Liver (tissue), 9 donors: Measurements from ENCODE around the gene FADS1. TPM values are rescaled to one million over a fixed set of nuclear protein-coding genes. Genes with fewer than 3 reads are reported as not detected.

Source experiments
- DNase-seq: peaks from one replicate; pipeline ENCODE4 v3.0.0-alpha.2; 2017; ENCODE audit warnings: low spot score
- H3K27ac ChIP-seq, 2 donors: one replicate each; pipeline ENCODE4 v1.7.0; 2013; ENCODE audit warnings: inconsistent platforms in 2 of 2, low read length in 2 of 2, control low read depth in 1 of 2, low read depth in 1 of 2, mild to moderate bottlenecking in 1 of 2
- H3K27me3 ChIP-seq, 4 donors: one replicate each; pipeline versions ENCODE4 v1.6.1 to v1.7.0; 2013; ENCODE audit warnings: low read length in 3 of 4, inconsistent platforms in 1 of 4, mild to moderate bottlenecking in 1 of 4, moderate library complexity in 1 of 4; ENCODE audit not compliant: control insufficient read depth in 4 of 4, insufficient read depth in 4 of 4
- H3K36me3 ChIP-seq, 4 donors: one replicate each; pipeline versions ENCODE4 v1.6.1 to v1.7.0; 2013; ENCODE audit warnings: low read length in 3 of 4, mild to moderate bottlenecking in 3 of 4, low read depth in 1 of 4, moderate library complexity in 1 of 4; ENCODE audit not compliant: control insufficient read depth in 4 of 4, insufficient read depth in 3 of 4
- H3K4me1 ChIP-seq, 4 donors: one replicate each; pipeline versions ENCODE4 v1.6.1 to v1.7.0; 2013; ENCODE audit warnings: low read length in 3 of 4, mild to moderate bottlenecking in 3 of 4, moderate library complexity in 1 of 4; ENCODE audit not compliant: control insufficient read depth in 4 of 4, insufficient read depth in 4 of 4
- H3K4me3 ChIP-seq, 3 donors: one replicate each; pipeline versions ENCODE4 v1.6.1 to v1.7.0; 2013; ENCODE audit warnings: low read length in 3 of 3, control low read depth in 1 of 3, low read depth in 1 of 3, mild to moderate bottlenecking in 1 of 3
- H3K9ac ChIP-seq, 2 donors: one replicate each; pipeline ENCODE4 v1.7.0; 2013; ENCODE audit warnings: low read length in 2 of 2, mild to moderate bottlenecking in 2 of 2, moderate library complexity in 2 of 2, control low read depth in 1 of 2, low read depth in 1 of 2
- H3K9me3 ChIP-seq, 4 donors: one replicate each; pipeline versions ENCODE4 v1.6.1 to v1.7.0; 2013; ENCODE audit warnings: low read length in 3 of 4; ENCODE audit not compliant: control insufficient read depth in 4 of 4
- EGR1 ChIP-seq, 2 donors: IDR thresholded peaks; 2 replicates each; pipeline ENCODE4 v1.6.1; 2016 to 2018; ENCODE audit warnings: antibody characterized with exemption in 2 of 2, low read depth in 2 of 2
- FOXA1 ChIP-seq: IDR thresholded peaks from 2 replicates; pipeline ENCODE4 v1.6.1; 2016; ENCODE audit warnings: antibody characterized with exemption
- FOXA2 ChIP-seq: IDR thresholded peaks from 2 replicates; pipeline ENCODE4 v1.6.1; 2016; ENCODE audit warnings: antibody characterized with exemption
- GABPA ChIP-seq, 2 donors: IDR thresholded peaks in 1 of 2; conservative IDR thresholded peaks in 1 of 2; 2 replicates each; pipeline ENCODE4 v1.6.1; 2016; ENCODE audit warnings: antibody characterized with exemption in 2 of 2, mild to moderate bottlenecking in 1 of 2, moderate library complexity in 1 of 2
- HNF4A ChIP-seq, 2 donors: conservative IDR thresholded peaks; 2 replicates each; pipeline ENCODE4 v1.6.1; 2016; ENCODE audit warnings: antibody characterized with exemption in 2 of 2, mild to moderate bottlenecking in 2 of 2
- HNF4G ChIP-seq: IDR thresholded peaks from 2 replicates; pipeline ENCODE4 v1.6.1; 2016; ENCODE audit warnings: antibody characterized with exemption
- JUND ChIP-seq, 2 donors: IDR thresholded peaks; 2 replicates each; pipeline ENCODE4 v1.6.1; 2016; ENCODE audit warnings: antibody characterized with exemption in 2 of 2
- NR2F2 ChIP-seq: IDR thresholded peaks from 2 replicates; pipeline ENCODE4 v1.6.1; 2016; ENCODE audit warnings: antibody characterized with exemption
- RAD21 ChIP-seq, 2 donors: IDR thresholded peaks; 2 replicates each; pipeline ENCODE4 v1.6.1; 2016; ENCODE audit warnings: antibody characterized with exemption in 2 of 2, mild to moderate bottlenecking in 2 of 2
- RXRA ChIP-seq, 2 donors: IDR thresholded peaks; 2 replicates each; pipeline ENCODE4 v1.6.1; 2017 to 2018; ENCODE audit warnings: antibody characterized with exemption in 2 of 2, mild to moderate bottlenecking in 1 of 2
- SP1 ChIP-seq: IDR thresholded peaks from 2 replicates; pipeline ENCODE4 v1.6.1; 2018; ENCODE audit warnings: antibody characterized with exemption, mild to moderate bottlenecking
- TAF1 ChIP-seq: conservative IDR thresholded peaks from 2 replicates; pipeline ENCODE4 v1.6.1; 2016; ENCODE audit warnings: antibody characterized with exemption, mild to moderate bottlenecking
- YY1 ChIP-seq: IDR thresholded peaks from 2 replicates; pipeline ENCODE4 v1.6.1; 2016; ENCODE audit warnings: antibody characterized with exemption, mild to moderate bottlenecking
- WGBS: extraction: QIAGEN DNeasy Blood & Tissue Kit; methylation state at CpG from one replicate; pipeline ENCODE4 v1.1.7; 2013; 5-methylcytosine and 5-hydroxymethylcytosine counted together
- polyA plus RNA-seq, 2 donors: library from polyadenylated mRNA; stranded (reverse) in 1 of 2; unstranded in 1 of 2; fragments of 200-250 nt in 1 of 2; fragments of >200 nt in 1 of 2; fragmentation: Nextera tagmentation in 1 of 2; extraction: Ambion mirVana in 1 of 2; gene quantifications; one replicate each; pipeline versions ENCODE4 v1.2.1 to v1.2.3, GENCODE V29; 2013 to 2015
- total RNA-seq, 2 donors: library from RNA; depleted of rRNA; stranded (reverse); fragments of >200 nt; gene quantifications; one replicate each; pipeline ENCODE4 v1.2.3, GENCODE V29; 2014
- TF ChIP-seq, protein P1 (sequence below): IDR thresholded peaks from 2 replicates; pipeline ENCODE4 v1.6.1; 2016; ENCODE audit warnings: antibody characterized with exemption
- TF ChIP-seq, protein P2 (sequence below): IDR thresholded peaks from 2 replicates; pipeline ENCODE4 v1.6.1; 2016; ENCODE audit warnings: antibody characterized with exemption
- TF ChIP-seq, protein P3 (sequence below): IDR thresholded peaks from 2 replicates; pipeline ENCODE4 v1.6.1; 2016; ENCODE audit warnings: antibody characterized with exemption
- TF ChIP-seq, protein P4 (sequence below): IDR thresholded peaks from 2 replicates; pipeline ENCODE4 v1.6.1; 2016; ENCODE audit warnings: antibody characterized with exemption, mild to moderate bottlenecking
- TF ChIP-seq, protein P5 (sequence below): fragments of 150-350 bp; IDR thresholded peaks from 2 replicates; pipeline ENCODE4 v1.5.1; 2017; ENCODE audit warnings: improper control_type of control experiment, low read depth, low read length; ENCODE audit not compliant: missing input control
- donor health status: healthy.
- donor health status: healthy.
- donor health status: healthy.
- donor health status: healthy.
- donor health status: healthy.

The FADS1 gene
- 100 to 1,000 TPM in 1 of 2 donors, 10 to 100 TPM in 1; 72.7 to 137 TPM for total RNA-seq
- polyA plus RNA-seq = 10 to 100 TPM; 16.8 to 44.8 TPM

DNA sequence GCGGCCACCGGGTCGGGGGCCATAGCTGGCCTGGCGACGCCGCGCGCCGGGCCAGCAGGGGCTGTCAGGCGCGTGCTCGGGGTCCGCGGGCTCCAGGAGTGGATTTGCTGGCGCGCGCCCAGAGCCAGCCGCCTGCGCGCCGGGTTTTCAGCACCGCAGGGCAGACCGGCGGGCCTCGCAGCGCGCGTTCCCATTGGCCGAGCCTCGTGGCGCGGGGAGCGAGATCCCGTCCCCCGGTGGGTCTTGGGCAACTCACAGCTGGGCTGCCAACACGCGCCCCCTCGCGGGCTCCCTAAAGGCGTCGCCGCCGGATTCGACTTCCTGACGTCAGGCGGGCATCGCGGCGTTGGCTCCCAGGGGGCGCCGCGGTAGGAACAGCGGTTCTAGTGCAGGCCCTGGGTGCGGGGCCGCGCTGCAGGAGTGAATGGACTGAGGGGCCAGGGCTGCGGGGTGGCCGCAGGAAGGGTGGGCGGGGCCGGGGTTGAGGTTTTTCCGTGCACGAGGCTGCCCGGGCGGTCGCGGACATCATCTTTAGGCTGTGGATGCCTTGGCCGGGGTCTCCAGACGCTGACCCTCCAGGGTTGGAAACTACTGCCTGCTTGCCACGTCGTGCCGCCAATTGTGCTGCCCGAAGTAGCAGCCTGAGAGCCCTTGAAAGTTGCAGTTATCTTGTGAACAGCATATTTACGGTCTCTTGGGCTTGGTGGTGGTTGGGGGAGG is at the start of gene FADS1:
FADS1 (minus strand) TSS at position 268 of the 720 bp plus-strand sequence; CDS start at position 194, 74 bp downstream.
- peaks cover 5 to 28% (median 14%) of the 10 kb centered on the region in 4 donors for H3K4me1 ChIP-seq
- TF ChIP-seq RAD21 (IDR thresholded peaks at IDR 0.05) = peak in 1 of 2 donors; percentile 60
- TF ChIP-seq HNF4G = no peak
- TF ChIP-seq, protein P1, sequence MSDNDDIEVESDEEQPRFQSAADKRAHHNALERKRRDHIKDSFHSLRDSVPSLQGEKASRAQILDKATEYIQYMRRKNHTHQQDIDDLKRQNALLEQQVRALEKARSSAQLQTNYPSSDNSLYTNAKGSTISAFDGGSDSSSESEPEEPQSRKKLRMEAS = no peak
- no peak for TF ChIP-seq TAF1
- TF ChIP-seq SP1 = peak; percentile 40
- TF ChIP-seq, protein P2, sequence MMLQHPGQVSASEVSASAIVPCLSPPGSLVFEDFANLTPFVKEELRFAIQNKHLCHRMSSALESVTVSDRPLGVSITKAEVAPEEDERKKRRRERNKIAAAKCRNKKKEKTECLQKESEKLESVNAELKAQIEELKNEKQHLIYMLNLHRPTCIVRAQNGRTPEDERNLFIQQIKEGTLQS = no peak
- no peak for TF ChIP-seq YY1
- TF ChIP-seq FOXA2 = no peak
- TF ChIP-seq, protein P3, sequence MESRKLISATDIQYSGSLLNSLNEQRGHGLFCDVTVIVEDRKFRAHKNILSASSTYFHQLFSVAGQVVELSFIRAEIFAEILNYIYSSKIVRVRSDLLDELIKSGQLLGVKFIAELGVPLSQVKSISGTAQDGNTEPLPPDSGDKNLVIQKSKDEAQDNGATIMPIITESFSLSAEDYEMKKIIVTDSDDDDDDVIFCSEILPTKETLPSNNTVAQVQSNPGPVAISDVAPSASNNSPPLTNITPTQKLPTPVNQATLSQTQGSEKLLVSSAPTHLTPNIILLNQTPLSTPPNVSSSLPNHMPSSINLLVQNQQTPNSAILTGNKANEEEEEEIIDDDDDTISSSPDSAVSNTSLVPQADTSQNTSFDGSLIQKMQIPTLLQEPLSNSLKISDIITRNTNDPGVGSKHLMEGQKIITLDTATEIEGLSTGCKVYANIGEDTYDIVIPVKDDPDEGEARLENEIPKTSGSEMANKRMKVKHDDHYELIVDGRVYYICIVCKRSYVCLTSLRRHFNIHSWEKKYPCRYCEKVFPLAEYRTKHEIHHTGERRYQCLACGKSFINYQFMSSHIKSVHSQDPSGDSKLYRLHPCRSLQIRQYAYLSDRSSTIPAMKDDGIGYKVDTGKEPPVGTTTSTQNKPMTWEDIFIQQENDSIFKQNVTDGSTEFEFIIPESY = peak; percentile 86
- TF ChIP-seq HNF4A (conservative IDR thresholded peaks at IDR 0.05) = no peak
- TF ChIP-seq, protein P4, sequence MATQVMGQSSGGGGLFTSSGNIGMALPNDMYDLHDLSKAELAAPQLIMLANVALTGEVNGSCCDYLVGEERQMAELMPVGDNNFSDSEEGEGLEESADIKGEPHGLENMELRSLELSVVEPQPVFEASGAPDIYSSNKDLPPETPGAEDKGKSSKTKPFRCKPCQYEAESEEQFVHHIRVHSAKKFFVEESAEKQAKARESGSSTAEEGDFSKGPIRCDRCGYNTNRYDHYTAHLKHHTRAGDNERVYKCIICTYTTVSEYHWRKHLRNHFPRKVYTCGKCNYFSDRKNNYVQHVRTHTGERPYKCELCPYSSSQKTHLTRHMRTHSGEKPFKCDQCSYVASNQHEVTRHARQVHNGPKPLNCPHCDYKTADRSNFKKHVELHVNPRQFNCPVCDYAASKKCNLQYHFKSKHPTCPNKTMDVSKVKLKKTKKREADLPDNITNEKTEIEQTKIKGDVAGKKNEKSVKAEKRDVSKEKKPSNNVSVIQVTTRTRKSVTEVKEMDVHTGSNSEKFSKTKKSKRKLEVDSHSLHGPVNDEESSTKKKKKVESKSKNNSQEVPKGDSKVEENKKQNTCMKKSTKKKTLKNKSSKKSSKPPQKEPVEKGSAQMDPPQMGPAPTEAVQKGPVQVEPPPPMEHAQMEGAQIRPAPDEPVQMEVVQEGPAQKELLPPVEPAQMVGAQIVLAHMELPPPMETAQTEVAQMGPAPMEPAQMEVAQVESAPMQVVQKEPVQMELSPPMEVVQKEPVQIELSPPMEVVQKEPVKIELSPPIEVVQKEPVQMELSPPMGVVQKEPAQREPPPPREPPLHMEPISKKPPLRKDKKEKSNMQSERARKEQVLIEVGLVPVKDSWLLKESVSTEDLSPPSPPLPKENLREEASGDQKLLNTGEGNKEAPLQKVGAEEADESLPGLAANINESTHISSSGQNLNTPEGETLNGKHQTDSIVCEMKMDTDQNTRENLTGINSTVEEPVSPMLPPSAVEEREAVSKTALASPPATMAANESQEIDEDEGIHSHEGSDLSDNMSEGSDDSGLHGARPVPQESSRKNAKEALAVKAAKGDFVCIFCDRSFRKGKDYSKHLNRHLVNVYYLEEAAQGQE = peak; percentile 23
- TF ChIP-seq RXRA (IDR thresholded peaks at IDR 0.05) = no peak
- no peak for TF ChIP-seq EGR1 (IDR thresholded peaks at IDR 0.05; ENCODE audit: low read depth in 2 of 2)
- TF ChIP-seq GABPA (IDR thresholded peaks at IDR 0.05 in 1 of 2, conservative IDR thresholded peaks at IDR 0.05 in 1 of 2) = no peak
- TF ChIP-seq, protein P5, sequence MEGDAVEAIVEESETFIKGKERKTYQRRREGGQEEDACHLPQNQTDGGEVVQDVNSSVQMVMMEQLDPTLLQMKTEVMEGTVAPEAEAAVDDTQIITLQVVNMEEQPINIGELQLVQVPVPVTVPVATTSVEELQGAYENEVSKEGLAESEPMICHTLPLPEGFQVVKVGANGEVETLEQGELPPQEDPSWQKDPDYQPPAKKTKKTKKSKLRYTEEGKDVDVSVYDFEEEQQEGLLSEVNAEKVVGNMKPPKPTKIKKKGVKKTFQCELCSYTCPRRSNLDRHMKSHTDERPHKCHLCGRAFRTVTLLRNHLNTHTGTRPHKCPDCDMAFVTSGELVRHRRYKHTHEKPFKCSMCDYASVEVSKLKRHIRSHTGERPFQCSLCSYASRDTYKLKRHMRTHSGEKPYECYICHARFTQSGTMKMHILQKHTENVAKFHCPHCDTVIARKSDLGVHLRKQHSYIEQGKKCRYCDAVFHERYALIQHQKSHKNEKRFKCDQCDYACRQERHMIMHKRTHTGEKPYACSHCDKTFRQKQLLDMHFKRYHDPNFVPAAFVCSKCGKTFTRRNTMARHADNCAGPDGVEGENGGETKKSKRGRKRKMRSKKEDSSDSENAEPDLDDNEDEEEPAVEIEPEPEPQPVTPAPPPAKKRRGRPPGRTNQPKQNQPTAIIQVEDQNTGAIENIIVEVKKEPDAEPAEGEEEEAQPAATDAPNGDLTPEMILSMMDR = peak; percentile 47
- TF ChIP-seq JUND (IDR thresholded peaks at IDR 0.05) = no peak
- no peak for TF ChIP-seq NR2F2
- no peak for TF ChIP-seq FOXA1
- H3K9ac ChIP-seq = peak within 1 kb of the TSS; percentile 34 to 67
- no peaks in the 10 kb centered on the region for H3K9me3 ChIP-seq
- peak within 1 kb of the TSS; percentile 93 to 95 for H3K27ac ChIP-seq
- H3K4me3 ChIP-seq = peak within 1 kb of the TSS; percentile 48 to 67 (median 48)
- no peaks in the 10 kb centered on the region for H3K27me3 ChIP-seq
- 2% methylated on average over 73 of the region's 73 CpGs for WGBS
- peak; percentile 88 for DNase-seq
- peaks cover 0 to 7% (median 2%) of the 10 kb centered on the region in 4 donors for H3K36me3 ChIP-seq
